ENCODE measurements around the gene RAB40C.

- TF ChIP-seq EZH2phosphoT487 (IDR thresholded peaks at IDR 0.05; ENCODE audit: low read depth, severe bottlenecking, unreplicated experiment) (no peak), CTCF (IDR thresholded peaks at IDR 0.05; ENCODE audit: poor library complexity) (no peak)
Measured at GRCh38 chr16:582218-582613, 7.7 kb upstream of the RAB40C start.

Measured in hepatocyte (in vitro differentiated cells).